ENCODE measurements around the gene CSRP1. TPM values are rescaled to one million over a fixed set of nuclear protein-coding genes. Genes with fewer than 3 reads are reported as not detected.

CSRP1 gene
- polyA plus RNA-seq, 2 of the 4 experiments (the other 2 are of a cell fraction) = 277 to 655 TPM

DNA sequence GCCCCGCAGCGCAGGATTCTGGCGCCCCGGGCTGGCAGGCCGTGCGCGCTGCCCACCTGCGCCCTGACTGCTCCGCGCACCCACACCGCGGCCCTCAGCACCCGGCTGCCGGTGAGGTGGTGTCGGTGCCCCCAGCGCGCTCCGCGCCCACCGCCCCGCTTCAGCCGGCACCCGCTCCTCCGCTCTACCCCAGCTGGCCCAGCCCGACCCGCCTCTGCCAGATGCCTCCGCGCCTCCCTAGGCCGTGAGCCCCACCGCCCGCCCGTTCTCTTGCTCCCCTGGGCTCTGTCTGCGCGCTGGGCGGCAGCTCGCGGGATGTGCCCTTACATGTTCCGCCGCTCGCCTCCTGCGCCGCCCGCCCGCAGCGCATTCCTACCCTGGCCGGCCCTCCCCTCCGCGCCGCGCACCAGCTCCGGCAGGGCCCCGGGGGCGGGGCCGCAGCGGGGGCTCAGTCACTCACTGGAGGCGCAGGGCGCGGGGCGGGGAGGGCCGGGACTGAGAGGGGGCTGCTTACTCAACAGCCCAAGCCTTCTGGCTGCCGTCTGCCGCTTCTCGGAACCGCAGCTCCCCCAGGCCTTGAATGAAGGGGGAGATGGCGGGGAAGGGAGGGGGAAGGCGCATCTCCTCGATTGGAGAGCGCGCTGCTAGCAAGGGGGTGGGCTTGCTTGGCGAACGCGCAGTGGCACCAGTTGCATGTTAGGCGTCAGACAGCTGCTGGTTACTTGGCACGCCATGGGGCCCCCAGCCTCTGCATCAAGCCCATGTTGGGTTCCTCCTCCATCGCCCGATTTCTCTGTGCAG, 37.9 kb downstream of the CSRP1 start, which contains the start of gene PHLDA3:
Gene PHLDA3 (minus strand): TSS at position 345 of the 801 bp plus-strand sequence. CDS start 402 bp downstream, outside the sequence.
- ChIA-PET POLR2A (interaction anchor here (0.6 to 3.1 kb wide), 15 partner anchors 8 to 72 kb away, joined by 3 to 28 read pairs (median 4); partner anchors contain the start of gene CSRP1), CTCF (interaction anchor here (1.3 to 15.2 kb wide), 12 partner anchors 8 to 62 kb away, joined by 3 to 234 read pairs (median 8); no protein-coding TSS in a partner anchor)
- Histone ChIP-seq H3K4me2 (peak within 1 kb of the TSS; percentile 89), H3K4me3 (peak within 1 kb of the TSS; percentile 80), H3K4me1 (peaks cover 49% of the 10 kb centered on the region), H3K9me3 (no peaks in the 10 kb centered on the region), H3K27ac (peak within 1 kb of the TSS; percentile 93 to 99)
- 14% methylated on average over 9 of the region's 76 CpGs for WGBS (ENCODE audit: missing lambda C conversion rate)
- peak; percentile 81 to 87 for ATAC-seq
- no peak for FAIRE-seq
- DNase-seq (ENCODE audit: low read depth in 1 of 2, low spot score in 1 of 2) = peak; percentile 77 to 78
- TF ChIP-seq HEYL (CRISPR knock-in tag; IDR thresholded peaks at IDR 0.05) (no peak), PBX3 (IDR thresholded peaks at IDR 0.05) (no peak), MYC (IDR thresholded peaks at IDR 0.05; ENCODE audit: borderline replicate concordance, low read length) (no peak), RCOR1 (IDR thresholded peaks at IDR 0.05; ENCODE audit: low read depth, low read length) (no peak), CTCF (IDR thresholded peaks at IDR 0.05) (peak; percentile 8; the same call in 1 of the 3 replicates), PHF8 (IDR thresholded peaks at IDR 0.05; ENCODE audit: borderline replicate concordance, low read depth) (peak; percentile 55; the same call in 1 of the 2 replicates), ATOH8 (CRISPR knock-in tag; IDR thresholded peaks at IDR 0.05; ENCODE audit: low read depth) (no peak), CHD4 (IDR thresholded peaks at IDR 0.05; ENCODE audit: borderline replicate concordance) (no peak), JUN (IDR thresholded peaks at IDR 0.05) (peak; percentile 34 to 90; a peak in 3 of 5 replicates), HDAC2 (IDR thresholded peaks at IDR 0.05) (no peak), POLR2A (IDR thresholded peaks at IDR 0.05; ENCODE audit: low read length) (peak; percentile 85), GATA3 (IDR thresholded peaks at IDR 0.05; ENCODE audit: borderline replicate concordance) (no peak), E2F6 (IDR thresholded peaks at IDR 0.05; ENCODE audit: borderline replicate concordance, low read depth) (0 out of 2 replicates have a peak, but pooled peaks have one; percentile 6), FOSB (CRISPR knock-in tag; IDR thresholded peaks at IDR 0.05) (no peak), EHF (CRISPR knock-in tag; IDR thresholded peaks at IDR 0.05) (no peak), TP53 (CRISPR knock-in tag; IDR thresholded peaks at IDR 0.05) (no peak), CBX2 (IDR thresholded peaks at IDR 0.05; ENCODE audit: borderline replicate concordance, low read depth) (no peak), ZNF302 (CRISPR knock-in tag; IDR thresholded peaks at IDR 0.05) (no peak), NR3C1 (IDR thresholded peaks at IDR 0.05) (no peak), CEBPB (IDR thresholded peaks at IDR 0.05) (peak in 1 of 2 experiments; percentile 26; a peak in 1 of 4 replicates), ZSCAN20 (CRISPR knock-in tag; IDR thresholded peaks at IDR 0.05) (no peak), HES2 (IDR thresholded peaks at IDR 0.05) (no peak), NFE2L2 (conservative IDR thresholded peaks at IDR 0.05; ENCODE audit: low read length) (no peak), EHMT2 (IDR thresholded peaks at IDR 0.05; ENCODE audit: low read depth) (no peak), TFCP2L1 (CRISPR knock-in tag; IDR thresholded peaks at IDR 0.05) (no peak), FOSL2 (IDR thresholded peaks at IDR 0.05) (no peak), FOSL2 (CRISPR knock-in tag; IDR thresholded peaks at IDR 0.05) (0 out of 2 replicates have a peak, but pooled peaks have one; percentile 4), HOXA7 (CRISPR knock-in tag; IDR thresholded peaks at IDR 0.05) (no peak), RNF2 (IDR thresholded peaks at IDR 0.05; ENCODE audit: borderline replicate concordance, low read depth) (no peak), ELK1 (IDR thresholded peaks at IDR 0.05; ENCODE audit: low read depth, low read length) (no peak), RARB (CRISPR knock-in tag; IDR thresholded peaks at IDR 0.05) (no peak)
- TF ChIP-seq, protein P1, sequence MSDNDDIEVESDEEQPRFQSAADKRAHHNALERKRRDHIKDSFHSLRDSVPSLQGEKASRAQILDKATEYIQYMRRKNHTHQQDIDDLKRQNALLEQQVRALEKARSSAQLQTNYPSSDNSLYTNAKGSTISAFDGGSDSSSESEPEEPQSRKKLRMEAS (IDR thresholded peaks at IDR 0.05) = 0 out of 2 replicates have a peak, but pooled peaks have one; percentile 42
- TF ChIP-seq, protein P2, sequence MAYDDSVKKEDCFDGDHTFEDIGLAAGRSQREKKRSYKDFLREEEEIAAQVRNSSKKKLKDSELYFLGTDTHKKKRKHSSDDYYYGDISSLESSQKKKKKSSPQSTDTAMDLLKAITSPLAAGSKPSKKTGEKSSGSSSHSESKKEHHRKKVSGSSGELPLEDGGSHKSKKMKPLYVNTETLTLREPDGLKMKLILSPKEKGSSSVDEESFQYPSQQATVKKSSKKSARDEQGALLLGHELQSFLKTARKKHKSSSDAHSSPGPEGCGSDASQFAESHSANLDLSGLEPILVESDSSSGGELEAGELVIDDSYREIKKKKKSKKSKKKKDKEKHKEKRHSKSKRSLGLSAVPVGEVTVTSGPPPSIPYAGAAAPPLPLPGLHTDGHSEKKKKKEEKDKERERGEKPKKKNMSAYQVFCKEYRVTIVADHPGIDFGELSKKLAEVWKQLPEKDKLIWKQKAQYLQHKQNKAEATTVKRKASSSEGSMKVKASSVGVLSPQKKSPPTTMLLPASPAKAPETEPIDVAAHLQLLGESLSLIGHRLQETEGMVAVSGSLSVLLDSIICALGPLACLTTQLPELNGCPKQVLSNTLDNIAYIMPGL (CRISPR knock-in tag; IDR thresholded peaks at IDR 0.05; ENCODE audit: borderline replicate concordance) = no peak
